Fibroblast of the aortic adventitia (primary cell): Measurements from ENCODE around the gene RTRAF. TPM values are rescaled to one million over a fixed set of nuclear protein-coding genes. Genes with fewer than 3 reads are reported as not detected.
A peak's percentile ranks its signal among the peaks of the same experiment; 100 is the strongest.

Experiments used
- DNase-seq: peaks from one replicate; pipeline ENCODE4 v3.0.0-alpha.2; 2010; ENCODE audit warnings: low read depth
- H3K4me3 ChIP-seq: 2 replicates; pipeline ENCODE4 v1.5.1; 2011; ENCODE audit warnings: low read depth, mild to moderate bottlenecking, control low read depth, low read length, moderate library complexity
- CTCF ChIP-seq: IDR thresholded peaks from 2 replicates; pipeline ENCODE4 v1.5.1; 2011; ENCODE audit warnings: mild to moderate bottlenecking, low read length, control low read depth, inconsistent platforms; ENCODE audit not compliant: insufficient read depth
- total RNA-seq: library from RNA; depleted of rRNA; stranded (reverse); fragments of >200 nt; gene quantifications from 2 replicates; pipeline ENCODE4 v1.2.3, GENCODE V29; 2012; ENCODE audit warnings: low replicate concordance

RTRAF gene
- total RNA-seq, 1 donor: 98.2 TPM

- DNase-seq: no peak
- no peak for TF ChIP-seq CTCF
- H3K4me3 ChIP-seq: no peak overlapping the region
Measured at GRCh38 chr14:52049721-52050588, 60.6 kb downstream of the RTRAF start.

GRCh38 chr14:52051251-52051650 is 61.9 kb downstream of the RTRAF start:
- TF ChIP-seq CTCF: no peak
- DNase-seq: peak; percentile 20
- H3K4me3 ChIP-seq: peak overlapping the region; percentile 20

- DNase-seq: peak; percentile 65
- no peak for TF ChIP-seq CTCF
- peak overlapping the region; percentile 11 for H3K4me3 ChIP-seq
Measured at GRCh38 chr14:52051871-52052270, 62.5 kb downstream of the RTRAF start.

GRCh38 chr14:52052288-52052943 is 63.1 kb downstream of the RTRAF start:
- no peak for TF ChIP-seq CTCF
- DNase-seq: peak; percentile 96
- H3K4me3 ChIP-seq: peak overlapping the region; percentile 29

GRCh38 chr14:52053044-52053443 is 63.7 kb downstream of the RTRAF start:
- TF ChIP-seq CTCF: no peak
- H3K4me3 ChIP-seq: peak overlapping the region; percentile 29
- DNase-seq: peak; percentile 92

GRCh38 chr14:52054678-52055077 is 65.3 kb downstream of the RTRAF start:
- no peak for DNase-seq
- no peak overlapping the region for H3K4me3 ChIP-seq
- no peak for TF ChIP-seq CTCF
